ENCODE data around the gene AGPAT3. TPM values are rescaled to one million over a fixed set of nuclear protein-coding genes. Genes with fewer than 3 reads are reported as not detected.

Gene AGPAT3
- total and polyA plus RNA-seq, 10 of the 15 experiments (the other 5 are each of a cell fraction or from before 2014, with no cell fraction given), result 1.2 to 110 (median 30.8) TPM

GRCh38 chr21:43910460-43910859, 45.4 kb downstream of the AGPAT3 start:
- Histone ChIP-seq H3K4me3 (no peak overlapping the region), H3K9ac (ENCODE audit: control insufficient read depth, insufficient read depth, low read length) (no peak overlapping the region), H4K20me1 (ENCODE audit: control insufficient read depth, insufficient read depth) (no peaks in the 10 kb centered on the region), H2AFZ (ENCODE audit: control insufficient read depth, low read depth, low read length) (no peak overlapping the region), H3K4me2 (ENCODE audit: control insufficient read depth, insufficient read depth) (no peak overlapping the region), H3K9me3 (replicated peaks; ENCODE audit: control insufficient read depth, insufficient read depth, low read length) (peaks cover 9% of the 10 kb centered on the region), H3K79me2 (ENCODE audit: control insufficient read depth, insufficient read depth, low read length) (peaks cover 26% of the 10 kb centered on the region), H3K27ac (ENCODE audit: control insufficient read depth, insufficient read depth) (no peak overlapping the region), H3K27me3 (replicated peaks in 1 of 2; ENCODE audit: control insufficient read depth in 2 of 2, insufficient read depth in 2 of 2, low read length in 1 of 2) (no peaks in the 10 kb centered on the region), H3K4me1 (ENCODE audit: control insufficient read depth, insufficient read depth, low read length) (no peaks in the 10 kb centered on the region), H3K36me3 (ENCODE audit: control insufficient read depth in 2 of 2, insufficient read depth in 2 of 2, low read length in 1 of 2) (peaks cover 12% of the 10 kb centered on the region in 2 experiments)
- 85% methylated on average over 7 of the region's 7 CpGs for WGBS (ENCODE audit: insufficient coverage, insufficient replicate concordance, low lambda C conversion rate, missing lambda C conversion rate)
- RAD21 ChIA-PET (ENCODE audit: unreplicated experiment), result no interaction called here
- ATAC-seq (no peak), DNase-seq (ENCODE audit: low read depth, low spot score) (no peak), FAIRE-seq (no peak)
- CTCF ChIA-PET, result no interaction called here
- TF ChIP-seq IKZF1 (conservative IDR thresholded peaks at IDR 0.05) (no peak), LARP7 (IDR thresholded peaks at IDR 0.05) (no peak), EGR1 (IDR thresholded peaks at IDR 0.05; ENCODE audit: borderline replicate concordance in 1 of 2, low read depth in 2 of 2, low read length in 2 of 2) (no peak), IRF3 (IDR thresholded peaks at IDR 0.05) (no peak), ZNF384 (IDR thresholded peaks at IDR 0.05; ENCODE audit: borderline replicate concordance, low read depth, low read length) (no peak), SIX5 (IDR thresholded peaks at IDR 0.05; ENCODE audit: low read depth, low read length, severe bottlenecking) (no peak), ZNF274 (IDR thresholded peaks at IDR 0.05; ENCODE audit: insufficient read depth, insufficient read length) (no peak), RFX5 (IDR thresholded peaks at IDR 0.05; ENCODE audit: low read depth, low read length) (no peak), RAD21 (IDR thresholded peaks at IDR 0.05; ENCODE audit: insufficient read depth, low read depth, low read length) (no peak), BMI1 (IDR thresholded peaks at IDR 0.05; ENCODE audit: borderline replicate concordance) (no peak)
- in situ Hi-C loops (cut with MboI), result no loop called here
- TSS peak; percentile 22 for BruUV-seq (replicated peaks)
- intact Hi-C loops (cut with micrococcal nuclease; ENCODE audit: unreplicated experiment), result no loop called here
- POLR2A ChIA-PET, result no interaction called here
- SMC1A ChIA-PET (ENCODE audit: uncharacterized antibody, unreplicated experiment), result no interaction called here
